Mammary epithelial cell (primary cell): Measurements from ENCODE around the gene TUBD1.
A peak's percentile ranks its signal among the peaks of the same experiment; 100 is the strongest.

ENCODE experiments used
- EZH2 ChIP-seq: IDR thresholded peaks from 2 replicates; pipeline ENCODE4 v1.6.1; 2012; ENCODE audit warnings: low read length, inconsistent platforms, borderline replicate concordance
- TF ChIP-seq, protein P1 (sequence below), 2 donors: IDR thresholded peaks in 1 of 2; conservative IDR thresholded peaks in 1 of 2; 2 replicates each; pipeline ENCODE4 v1.5.1; 2011 to 2012; ENCODE audit warnings: inconsistent platforms in 2 of 2, low read length in 2 of 2, mild to moderate bottlenecking in 2 of 2, control low read depth in 1 of 2, low read depth in 1 of 2; ENCODE audit not compliant: insufficient read depth in 1 of 2; ENCODE audit errors: extremely low read depth in 1 of 2

DNA sequence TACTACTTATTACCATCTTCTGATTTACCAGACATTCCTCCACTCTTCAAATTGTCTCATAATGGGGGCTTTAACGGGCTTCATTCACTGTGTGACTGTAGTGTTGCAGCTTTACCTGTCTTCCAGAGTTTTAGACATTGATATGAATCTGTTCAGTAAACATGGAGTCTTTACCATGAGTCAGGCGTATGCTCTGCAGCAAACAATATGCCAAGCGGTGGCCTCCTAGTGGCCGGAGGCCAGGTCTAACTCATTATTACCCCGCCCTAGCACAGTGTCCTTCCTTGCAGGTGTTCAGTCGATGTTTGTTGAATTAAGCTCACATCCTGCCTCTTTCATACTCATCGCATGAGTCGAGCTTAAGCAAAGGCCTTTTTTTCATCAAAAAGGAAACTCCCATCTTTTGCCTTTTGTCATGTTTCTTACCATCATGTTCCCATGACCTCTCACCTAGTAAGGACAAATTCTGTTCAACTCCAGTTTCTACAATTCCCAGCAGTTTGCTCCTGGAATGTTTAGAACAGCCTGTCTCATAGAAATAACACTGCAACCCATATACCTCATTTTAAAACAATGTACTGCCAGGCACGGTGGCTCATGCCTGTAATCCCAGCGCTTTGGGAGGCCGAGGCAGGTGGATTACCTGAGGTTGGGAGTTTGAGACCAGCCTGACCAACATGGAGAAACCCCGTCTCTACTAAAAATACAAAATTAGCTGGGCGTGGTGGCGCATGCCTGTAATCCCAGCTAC lies 39.4 kb downstream of the TUBD1 start:
- TF ChIP-seq, protein P1, sequence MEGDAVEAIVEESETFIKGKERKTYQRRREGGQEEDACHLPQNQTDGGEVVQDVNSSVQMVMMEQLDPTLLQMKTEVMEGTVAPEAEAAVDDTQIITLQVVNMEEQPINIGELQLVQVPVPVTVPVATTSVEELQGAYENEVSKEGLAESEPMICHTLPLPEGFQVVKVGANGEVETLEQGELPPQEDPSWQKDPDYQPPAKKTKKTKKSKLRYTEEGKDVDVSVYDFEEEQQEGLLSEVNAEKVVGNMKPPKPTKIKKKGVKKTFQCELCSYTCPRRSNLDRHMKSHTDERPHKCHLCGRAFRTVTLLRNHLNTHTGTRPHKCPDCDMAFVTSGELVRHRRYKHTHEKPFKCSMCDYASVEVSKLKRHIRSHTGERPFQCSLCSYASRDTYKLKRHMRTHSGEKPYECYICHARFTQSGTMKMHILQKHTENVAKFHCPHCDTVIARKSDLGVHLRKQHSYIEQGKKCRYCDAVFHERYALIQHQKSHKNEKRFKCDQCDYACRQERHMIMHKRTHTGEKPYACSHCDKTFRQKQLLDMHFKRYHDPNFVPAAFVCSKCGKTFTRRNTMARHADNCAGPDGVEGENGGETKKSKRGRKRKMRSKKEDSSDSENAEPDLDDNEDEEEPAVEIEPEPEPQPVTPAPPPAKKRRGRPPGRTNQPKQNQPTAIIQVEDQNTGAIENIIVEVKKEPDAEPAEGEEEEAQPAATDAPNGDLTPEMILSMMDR (conservative IDR thresholded peaks at IDR 0.05 in 1 of 2, IDR thresholded peaks at IDR 0.05 in 1 of 2; ENCODE audit: extremely low read depth in 1 of 2, insufficient read depth in 1 of 2, low read depth in 1 of 2, low read length in 2 of 2), result peak; percentile 69 to 73
- TF ChIP-seq EZH2, result no peak
